Right ventricle myocardium inferior (tissue), 1 donor: ENCODE results near the gene GTF3C1. TPM values are rescaled to one million over a fixed set of nuclear protein-coding genes. Genes with fewer than 3 reads are reported as not detected.

Experiments used
- ATAC-seq: fragments of 200-7000 bp; cut with Tn5 transposase; one replicate; pipeline ENCODE4 v1.9.1; 2020; ENCODE audit warnings: mild to moderate bottlenecking, moderate library complexity
- DNase-seq: peaks from one replicate; pipeline ENCODE4 v3.0.0; 2021; ENCODE audit errors: missing footprints
- intact Hi-C: fragments of 100-400 bp; cut with DNase I; formaldehyde crosslinking; loops from one replicate; pipeline ENCODE4 v1.11.0; 2022
- total RNA-seq: library from RNA; stranded (reverse); fragmentation: NEBNext Ultra II Directional; extraction: Animal tissue kit (Norgen Biotek cat#: 25700); gene quantifications from one replicate; pipeline ENCODE4 v1.2.1, GENCODE V29; 2021
- donor health status: DM: no; HTN: yes; CAD: no; lungs with severe emphysema.

GTF3C1 gene
- total RNA-seq, 1 donor from 2014 or later, result 45.1 TPM

DNA sequence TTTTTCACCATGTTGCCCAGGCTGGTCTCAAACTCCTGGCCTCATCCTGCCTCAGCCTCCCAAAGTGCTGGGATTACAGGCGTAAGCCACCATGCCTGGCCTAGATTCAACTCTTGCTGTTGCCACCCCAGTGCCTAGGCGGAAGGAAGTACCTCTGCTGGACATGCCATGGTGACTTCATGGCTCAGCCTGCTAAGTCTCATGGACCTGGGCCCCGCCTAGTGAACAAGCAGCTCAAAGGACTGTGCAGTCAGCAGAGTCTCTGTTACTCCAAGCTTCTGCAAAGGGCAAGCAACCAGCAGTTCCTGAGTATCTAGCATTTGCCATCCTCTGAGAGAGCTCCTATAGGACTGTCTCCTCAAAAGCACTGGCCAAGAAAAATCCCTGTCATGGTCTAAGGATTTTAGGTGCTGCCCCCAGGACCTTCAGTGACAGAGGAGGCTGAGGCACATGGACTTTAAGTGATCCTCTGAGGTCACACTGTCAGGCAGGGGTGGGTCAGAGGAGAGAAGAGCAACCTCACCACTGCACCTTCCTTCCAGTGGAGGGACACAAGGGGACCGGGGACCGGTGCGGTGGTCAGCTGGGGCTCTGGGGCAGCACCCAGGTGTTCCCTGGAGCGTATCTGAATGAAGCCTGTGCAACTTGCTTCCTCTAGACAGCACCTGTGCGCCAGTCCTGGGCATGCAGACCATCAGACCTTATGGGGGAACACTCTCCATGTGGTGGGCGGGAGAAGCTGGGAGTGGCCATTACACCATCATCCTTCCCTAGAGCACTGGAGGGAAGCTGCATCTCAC, 76.4 kb downstream of the GTF3C1 start:
- ATAC-seq (no peak), DNase-seq (peak; percentile 52)
- intact Hi-C loops, result no loop called here

GRCh38 chr16:27472091-27473020, 77.4 kb downstream of the GTF3C1 start:
- ATAC-seq, result no peak
- peak; percentile 18 for DNase-seq
- intact Hi-C loops, result no loop called here

DNA sequence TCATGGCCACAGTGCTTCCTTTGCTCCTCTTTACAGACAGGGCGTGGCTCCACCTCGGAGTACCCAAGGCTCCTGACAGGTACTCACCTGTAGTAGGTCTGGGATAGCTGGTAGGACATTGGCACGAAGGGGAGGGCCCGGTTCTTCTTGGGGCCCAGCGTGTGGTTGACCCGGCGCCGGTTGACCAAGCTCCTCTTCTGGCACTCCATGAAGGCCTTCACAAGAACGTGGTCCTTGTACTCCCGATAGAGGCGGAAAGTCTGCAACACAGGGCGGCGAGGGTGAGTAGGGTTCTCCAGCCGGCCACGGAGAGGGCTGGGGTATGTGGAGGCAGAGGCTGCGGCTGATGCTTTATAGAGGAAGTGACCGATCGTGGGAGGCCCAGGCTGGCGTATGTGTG, 78.1 kb downstream of the GTF3C1 start:
- no peak for ATAC-seq
- intact Hi-C loops, result no loop called here
- peak; percentile 16 for DNase-seq

DNA sequence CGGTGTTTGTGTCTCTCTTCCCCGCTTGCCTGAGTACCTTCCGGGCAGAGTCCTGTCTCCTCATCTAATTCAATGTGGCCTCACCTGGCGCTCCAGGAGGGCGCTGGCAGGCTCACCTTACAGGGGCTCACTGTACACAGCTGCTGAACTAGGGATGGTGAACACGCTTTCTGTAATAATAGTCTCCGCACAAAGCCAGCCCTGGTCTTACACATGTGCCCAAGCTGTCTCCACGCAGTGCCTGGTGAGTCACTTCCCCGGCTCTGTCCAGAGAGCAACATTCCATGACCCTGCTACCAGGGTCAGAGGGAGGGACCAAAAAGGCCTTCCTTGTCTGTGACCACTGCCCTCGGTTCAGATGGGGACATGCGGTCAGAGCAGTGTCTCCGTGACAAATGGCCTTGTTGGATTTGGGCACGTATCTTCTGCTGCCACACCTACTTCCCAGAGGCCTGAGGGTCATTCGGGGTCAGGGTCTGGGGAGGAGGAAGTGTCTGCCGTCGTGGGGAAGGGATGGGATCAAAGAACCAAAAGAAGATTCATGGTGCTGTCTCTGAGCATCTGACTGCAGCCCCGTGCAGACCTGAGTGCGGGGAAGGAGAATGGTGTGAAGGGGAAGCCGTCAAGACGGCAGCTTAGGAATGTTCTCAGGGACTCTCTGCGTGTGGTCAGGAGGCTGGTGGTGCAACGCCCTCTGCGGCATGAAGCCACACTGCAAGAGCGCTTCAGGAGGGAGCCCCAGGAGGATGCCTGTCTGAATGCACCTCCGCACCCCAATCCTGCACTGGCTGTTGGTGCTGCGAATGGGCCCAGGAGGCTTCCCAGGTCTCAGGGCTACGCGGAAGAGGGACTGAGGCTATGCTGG, 78.9 kb downstream of the GTF3C1 start:
- intact Hi-C loops, result no loop called here
- DNase-seq (peak; percentile 60), ATAC-seq (no peak)

DNA sequence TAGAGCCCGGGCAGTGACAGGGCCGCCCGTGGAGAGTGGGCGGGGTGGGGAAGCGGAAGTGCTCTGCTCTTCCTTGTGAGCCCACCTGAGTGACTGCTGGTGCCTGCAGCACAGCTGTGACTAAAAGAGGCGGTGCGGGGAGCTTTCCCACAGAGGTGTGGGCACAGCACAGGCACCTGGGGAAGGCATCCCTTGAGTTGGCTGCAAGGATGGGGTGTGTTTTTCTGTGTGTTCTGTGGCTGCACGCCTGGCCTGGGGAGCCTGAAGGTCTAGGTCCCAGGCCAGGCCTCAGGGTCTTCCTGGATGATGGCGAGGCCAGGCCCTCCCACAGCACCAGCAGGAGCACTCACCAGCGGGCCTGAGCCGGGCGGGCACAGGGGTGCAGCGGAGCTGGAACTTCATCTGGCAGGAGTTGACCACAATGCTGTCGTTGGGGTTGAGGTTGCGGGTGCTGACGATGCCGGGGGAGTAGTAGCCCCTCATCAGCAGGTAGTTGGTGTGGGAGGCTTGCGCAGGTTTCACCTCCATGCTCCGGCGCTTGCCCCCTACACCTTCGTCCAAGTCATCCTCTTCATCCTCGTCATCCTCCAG, 80.7 kb downstream of the GTF3C1 start:
- DNase-seq, result peak; percentile 43
- intact Hi-C loops, result no loop called here
- ATAC-seq, result no peak

DNA sequence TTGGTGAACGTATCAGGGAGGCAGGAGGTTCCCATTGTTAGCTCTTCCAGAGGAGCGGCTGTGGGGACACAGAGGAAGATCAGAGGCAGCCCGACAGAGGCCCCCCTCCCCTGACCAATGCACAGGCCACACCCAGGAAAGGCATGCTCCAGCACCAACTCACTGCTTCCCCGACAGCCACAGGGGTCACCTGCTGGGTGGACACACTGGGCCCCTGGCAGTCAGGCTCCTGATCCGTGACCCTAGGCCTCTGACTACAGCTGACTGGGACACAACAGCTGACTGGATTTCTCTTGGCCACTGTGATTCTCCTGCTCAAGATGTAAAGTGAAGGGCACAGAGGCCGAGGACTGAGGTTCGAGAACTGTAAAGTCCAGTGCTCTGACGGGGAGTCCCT, 84.2 kb downstream of the GTF3C1 start:
- ATAC-seq, result no peak
- intact Hi-C loops, result no loop called here

GRCh38 chr16:27464626-27465482, 84.9 kb downstream of the GTF3C1 start:
- intact Hi-C loops, result no loop called here
- ATAC-seq (no peak), DNase-seq (no peak)

More for the DNA sequence above, 84.2 kb downstream of the GTF3C1 start:
- DNase-seq, result peak; percentile 57

GRCh38 chr16:27463741-27464591, 85.7 kb downstream of the GTF3C1 start:
- no peak for DNase-seq
- ATAC-seq, result no peak
- intact Hi-C loops, result no loop called here

DNA sequence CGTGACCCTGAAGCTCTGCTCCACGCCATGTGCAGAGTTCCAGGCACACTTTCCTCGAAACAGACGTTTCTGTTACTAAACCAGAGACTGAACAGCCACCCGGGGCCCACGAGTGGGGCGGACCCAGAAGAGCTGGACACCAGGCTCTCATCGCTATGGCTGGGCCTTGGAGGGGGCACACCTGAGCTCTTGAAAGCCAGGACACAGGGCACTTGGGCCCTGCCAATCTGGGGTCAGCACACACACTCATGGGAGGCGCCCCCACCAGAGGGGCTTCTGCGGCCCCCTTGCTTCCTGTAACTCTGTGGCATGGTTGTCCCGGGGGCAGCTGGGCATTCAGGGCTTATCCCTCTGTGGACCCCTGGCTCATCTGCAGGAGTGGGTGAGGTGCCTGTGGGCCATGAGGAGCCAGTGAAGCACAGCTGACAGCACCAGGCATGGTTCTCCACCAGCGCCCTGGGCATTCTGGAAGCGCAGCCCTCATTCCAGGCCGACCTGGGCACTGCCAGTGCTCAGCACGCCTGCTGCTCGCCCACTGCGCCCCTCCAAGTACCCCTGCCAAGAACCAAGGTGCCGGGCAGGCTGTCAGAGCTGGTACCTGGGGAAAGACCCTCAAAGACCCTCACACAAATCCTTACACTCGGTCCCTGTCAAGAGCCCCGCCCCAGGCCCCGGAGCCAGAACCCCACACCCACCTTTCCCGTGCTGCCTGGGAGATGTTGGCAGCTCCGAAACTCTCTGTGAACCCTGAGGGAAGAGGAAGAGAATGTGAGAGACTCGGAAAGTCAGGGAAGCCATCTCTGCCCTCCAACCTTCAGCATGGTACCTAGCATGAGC, 86.6 kb downstream of the GTF3C1 start:
- no peak for DNase-seq
- intact Hi-C loops, result no loop called here
- no peak for ATAC-seq

GRCh38 chr16:27462200-27462845, 87.4 kb downstream of the GTF3C1 start:
- DNase-seq (no peak), ATAC-seq (no peak)
- intact Hi-C loops, result no loop called here

DNA sequence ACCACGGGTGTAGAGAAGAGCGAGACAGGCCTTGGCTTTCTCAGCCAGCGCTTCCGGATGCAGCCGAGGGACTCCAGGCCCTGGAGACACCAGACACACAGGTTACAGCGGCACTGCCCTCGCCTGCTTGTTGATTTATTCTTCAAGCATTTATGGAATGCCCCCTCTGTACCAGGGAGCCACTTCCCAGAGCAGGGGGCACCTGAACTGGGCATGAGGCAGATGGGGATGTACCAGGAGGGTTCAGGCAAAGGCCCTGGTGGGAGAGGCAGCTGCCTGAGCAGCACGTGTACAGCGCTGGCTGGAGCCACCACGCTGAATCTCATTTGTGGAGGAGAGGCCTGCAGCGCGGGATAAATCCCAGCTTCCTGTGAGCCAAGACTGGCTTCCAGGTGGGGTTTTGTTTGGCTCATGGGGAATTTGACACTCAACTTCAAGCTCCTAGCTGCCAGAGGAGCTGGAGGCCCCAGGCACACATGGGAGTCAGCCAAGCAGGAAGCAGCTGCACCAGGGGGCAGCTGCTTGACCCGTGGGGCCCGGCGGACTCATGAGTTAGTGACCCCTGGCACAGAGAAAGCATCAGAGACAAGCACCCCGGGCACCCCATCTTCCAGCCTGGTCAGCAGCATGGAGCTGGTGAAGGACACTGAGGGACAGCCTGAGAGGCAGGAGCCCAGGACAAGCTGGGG, 88.1 kb downstream of the GTF3C1 start:
- ATAC-seq (no peak), DNase-seq (no peak)
- intact Hi-C loops, result no loop called here

DNA sequence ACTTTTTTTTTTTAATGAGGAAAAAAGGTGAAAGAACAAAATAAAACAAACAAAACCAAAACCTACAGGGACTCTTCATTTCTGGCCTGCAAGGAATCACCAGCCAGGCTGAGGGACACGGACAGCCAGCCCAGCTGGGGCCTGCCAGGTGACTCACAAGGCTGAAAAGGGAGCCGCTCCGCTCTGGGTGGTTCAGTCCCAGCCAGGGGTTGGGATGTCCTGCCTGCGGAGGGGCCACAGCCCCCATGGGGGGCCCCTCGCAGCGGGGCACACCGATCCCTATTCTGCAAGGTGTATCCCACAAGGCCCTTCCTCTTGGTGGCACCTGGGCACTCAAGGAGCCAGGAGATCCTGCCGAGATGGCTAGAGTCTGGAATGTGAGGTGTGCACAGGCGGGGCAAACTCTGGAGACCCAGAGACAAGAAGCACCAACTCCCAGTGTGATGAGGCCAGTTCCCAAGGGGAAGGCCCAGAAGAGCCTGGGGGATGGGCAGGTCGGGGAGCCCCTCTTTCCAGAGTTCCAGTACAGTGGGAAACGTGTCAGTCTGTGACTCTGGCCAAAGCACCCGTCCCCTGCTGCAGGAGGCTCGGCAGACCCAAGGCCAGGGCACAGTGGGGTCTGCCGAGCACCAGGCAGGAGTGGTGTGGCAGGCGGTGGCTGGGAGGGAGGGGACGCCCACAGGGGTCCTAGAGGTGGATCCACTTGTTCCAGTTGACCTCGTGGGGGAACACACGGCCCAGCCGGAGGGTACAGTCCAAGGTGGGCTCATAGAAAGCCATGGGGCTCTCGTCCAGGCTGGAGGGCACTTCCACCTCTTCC, 88.8 kb downstream of the GTF3C1 start:
- intact Hi-C loops, result no loop called here

DNA sequence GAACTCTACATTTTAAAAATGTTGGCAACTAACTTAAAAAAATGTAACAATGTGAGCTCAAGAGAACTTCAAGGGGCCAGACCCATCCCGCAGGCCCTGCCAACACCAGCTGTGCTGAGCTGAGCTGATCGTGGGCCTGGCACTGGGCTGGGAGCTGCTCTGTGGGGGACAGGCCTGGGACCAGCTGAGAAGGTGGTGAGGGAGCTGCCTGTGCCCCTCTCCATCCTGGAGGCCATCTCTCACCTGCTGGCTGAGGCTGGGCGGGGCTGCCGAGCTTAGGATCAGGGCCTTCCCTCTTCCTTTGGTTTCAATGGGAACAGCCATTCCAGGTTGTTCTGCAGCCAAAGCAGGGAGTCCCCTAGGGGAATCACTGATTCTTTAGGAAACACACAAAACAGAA, 89.5 kb downstream of the GTF3C1 start:
- intact Hi-C loops, result no loop called here
- ATAC-seq (no peak), DNase-seq (no peak)

More for the DNA sequence above, 88.8 kb downstream of the GTF3C1 start:
- DNase-seq, result no peak
- no peak for ATAC-seq
